Ascending aorta (tissue), 2 donors: Measurements from ENCODE around the gene PUDP. TPM values are rescaled to one million over a fixed set of nuclear protein-coding genes. Genes with fewer than 3 reads are reported as not detected.

Experiments
- DNase-seq, 2 donors: peaks; one replicate each; pipeline ENCODE4 v3.0.0-alpha.2; 2019; ENCODE audit warnings: low spot score in 2 of 2
- H3K27ac ChIP-seq, 2 donors: fragments of 200-600 bp; sonication (generic); one replicate each; pipeline ENCODE4 v1.5.1; 2016 to 2017; ENCODE audit warnings: mild to moderate bottlenecking in 1 of 2
- H3K27me3 ChIP-seq: fragments of 200-600 bp; sonication (generic); one replicate; pipeline ENCODE4 v1.5.1; 2017
- H3K36me3 ChIP-seq, 2 donors: fragments of 200-600 bp; sonication (generic); one replicate each; pipeline ENCODE4 v1.5.1; 2016
- H3K4me1 ChIP-seq, 2 donors: fragments of 200-600 bp; sonication (generic); one replicate each; pipeline ENCODE4 v1.5.1; 2016 to 2017; ENCODE audit warnings: mild to moderate bottlenecking in 1 of 2
- H3K4me3 ChIP-seq, 2 donors: fragments of 200-600 bp; sonication (generic); one replicate each; pipeline ENCODE4 v1.5.1; 2016 to 2017; ENCODE audit warnings: mild to moderate bottlenecking in 1 of 2
- H3K9me3 ChIP-seq, 2 donors: fragments of 200-600 bp; sonication (generic); one replicate each; pipeline ENCODE4 v1.5.1; 2016
- intact Hi-C: fragments of 100-400 bp; cut with DNase I; formaldehyde crosslinking; loops from one replicate; pipeline ENCODE4 v1.15.1; 2023
- total RNA-seq: library from RNA; depleted of rRNA; stranded (reverse); fragments of >200 nt; gene quantifications from one replicate; pipeline ENCODE4 v1.1.0, GENCODE V29; 2016
- TF ChIP-seq, protein P1 (sequence below), 3 experiments: fragments of 200-600 bp in 2 of 3; fragments of 450-650 bp in 1 of 3; sonication (generic) in 2 of 3; IDR thresholded peaks; one replicate each; pipeline ENCODE4 v1.5.1; 2016 to 2019; ENCODE audit warnings: antibody characterized with exemption in 3 of 3, mild to moderate bottlenecking in 1 of 3, moderate library complexity in 1 of 3

Gene PUDP
- total RNA-seq, 1 donor from 2014 or later: 1.7 TPM

DNA sequence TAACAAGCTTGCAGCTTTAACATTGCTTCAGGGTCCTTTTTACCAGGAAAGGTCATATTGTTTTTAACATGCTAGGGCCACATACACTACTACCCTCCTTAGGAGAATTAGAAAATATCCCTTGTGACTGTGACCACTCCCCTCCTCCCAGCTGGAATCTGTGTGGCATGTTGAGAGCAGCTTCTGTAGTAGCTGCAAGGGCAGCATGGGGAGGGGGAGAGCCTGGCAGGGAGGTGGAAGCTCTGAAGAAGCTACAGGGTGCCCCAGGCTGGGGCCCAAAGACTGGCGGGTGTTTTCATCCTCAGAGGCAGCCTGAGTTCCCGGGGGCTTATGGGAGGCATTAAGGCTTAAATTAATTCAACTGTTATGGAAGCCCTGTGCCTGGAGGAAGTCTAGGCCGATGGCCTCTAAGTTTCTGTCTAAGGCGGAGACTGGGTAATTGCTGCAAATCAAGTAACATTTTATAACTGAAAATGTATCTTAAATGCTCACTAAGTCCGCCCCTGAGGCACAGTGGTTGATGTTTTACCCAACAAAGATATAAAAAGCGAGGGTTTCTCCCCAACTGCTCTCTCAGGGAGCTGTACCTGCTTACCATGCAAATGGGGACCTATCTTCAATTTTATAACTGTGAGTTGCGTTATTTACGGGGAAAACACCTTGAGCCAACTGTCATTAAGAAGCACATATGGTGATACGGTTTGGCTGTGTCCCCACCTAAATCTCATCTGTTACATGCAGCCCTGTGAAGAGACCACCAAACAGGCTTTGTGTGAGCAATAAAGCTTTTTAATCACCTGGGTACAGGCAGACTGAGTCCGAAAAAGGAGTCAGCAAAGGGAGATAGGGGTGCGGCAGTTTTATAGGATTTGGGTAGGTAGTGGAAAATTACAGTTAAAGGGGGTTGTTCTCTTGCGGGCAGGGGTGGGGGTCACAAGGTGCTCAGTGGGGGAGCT, 37.8 kb downstream of the PUDP start:
- Histone ChIP-seq H3K27ac (no peak overlapping the region), H3K36me3 (peaks cover 0 to 6% of the 10 kb centered on the region in 2 donors), H3K27me3 (no peaks in the 10 kb centered on the region), H3K4me3 (no peak overlapping the region), H3K4me1 (no peaks in the 10 kb centered on the region), H3K9me3 (no peaks in the 10 kb centered on the region)
- TF ChIP-seq, protein P1, sequence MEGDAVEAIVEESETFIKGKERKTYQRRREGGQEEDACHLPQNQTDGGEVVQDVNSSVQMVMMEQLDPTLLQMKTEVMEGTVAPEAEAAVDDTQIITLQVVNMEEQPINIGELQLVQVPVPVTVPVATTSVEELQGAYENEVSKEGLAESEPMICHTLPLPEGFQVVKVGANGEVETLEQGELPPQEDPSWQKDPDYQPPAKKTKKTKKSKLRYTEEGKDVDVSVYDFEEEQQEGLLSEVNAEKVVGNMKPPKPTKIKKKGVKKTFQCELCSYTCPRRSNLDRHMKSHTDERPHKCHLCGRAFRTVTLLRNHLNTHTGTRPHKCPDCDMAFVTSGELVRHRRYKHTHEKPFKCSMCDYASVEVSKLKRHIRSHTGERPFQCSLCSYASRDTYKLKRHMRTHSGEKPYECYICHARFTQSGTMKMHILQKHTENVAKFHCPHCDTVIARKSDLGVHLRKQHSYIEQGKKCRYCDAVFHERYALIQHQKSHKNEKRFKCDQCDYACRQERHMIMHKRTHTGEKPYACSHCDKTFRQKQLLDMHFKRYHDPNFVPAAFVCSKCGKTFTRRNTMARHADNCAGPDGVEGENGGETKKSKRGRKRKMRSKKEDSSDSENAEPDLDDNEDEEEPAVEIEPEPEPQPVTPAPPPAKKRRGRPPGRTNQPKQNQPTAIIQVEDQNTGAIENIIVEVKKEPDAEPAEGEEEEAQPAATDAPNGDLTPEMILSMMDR (IDR thresholded peaks at IDR 0.05): no peak
- intact Hi-C loops: no loop called here
- no peak for DNase-seq

DNA sequence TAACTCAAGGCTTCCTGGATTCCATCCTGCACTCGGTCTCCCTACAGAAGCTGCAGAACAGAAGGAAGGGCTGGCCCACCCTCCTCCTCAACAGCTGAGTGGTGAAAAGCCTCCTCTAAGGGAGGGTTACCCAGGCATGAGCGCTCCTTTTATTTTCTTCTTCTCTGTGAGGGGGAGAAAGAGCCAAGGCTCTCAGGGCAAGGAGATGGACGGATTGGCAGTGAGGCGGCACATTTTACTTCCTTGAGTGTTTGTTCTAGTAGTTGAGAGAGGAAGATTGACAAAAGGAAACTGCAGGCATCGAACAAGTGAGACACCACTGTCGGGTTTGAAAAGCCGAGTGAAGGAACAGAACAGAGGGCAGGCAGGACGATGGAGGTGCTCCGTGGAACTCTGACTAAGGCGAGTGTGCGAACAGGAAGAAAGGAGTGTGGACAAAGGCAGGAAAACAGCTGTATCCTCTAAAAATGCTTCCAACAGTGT, 38.9 kb downstream of the PUDP start:
- TF ChIP-seq, protein P1 (IDR thresholded peaks at IDR 0.05): no peak
- Histone ChIP-seq H3K9me3 (no peaks in the 10 kb centered on the region), H3K4me1 (no peaks in the 10 kb centered on the region), H3K27ac (no peak overlapping the region), H3K4me3 (no peak overlapping the region), H3K36me3 (peaks cover 0 to 16% of the 10 kb centered on the region in 2 donors), H3K27me3 (no peaks in the 10 kb centered on the region)
- DNase-seq: no peak
- intact Hi-C loops: no loop called here

DNA sequence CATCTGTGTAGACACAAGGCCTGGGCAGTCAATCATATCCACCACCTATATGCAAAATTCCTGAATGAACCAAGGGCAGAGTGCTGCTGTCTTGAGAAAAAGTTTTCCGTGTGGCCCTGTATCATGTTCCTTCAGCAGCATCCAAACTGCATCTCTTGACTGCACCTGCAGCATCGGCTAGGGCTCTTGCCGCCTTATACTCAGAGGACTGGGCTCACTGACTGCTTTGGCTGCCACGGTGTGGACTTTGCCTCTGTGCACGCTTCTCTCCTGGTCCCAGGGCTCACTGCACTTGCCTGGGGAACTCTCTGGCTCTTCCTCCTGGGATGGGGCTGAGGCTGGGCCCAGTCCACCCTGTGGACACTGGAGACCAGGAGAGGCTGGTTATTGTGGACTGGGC, 39.9 kb downstream of the PUDP start:
- Histone ChIP-seq H3K27me3 (no peaks in the 10 kb centered on the region), H3K9me3 (no peaks in the 10 kb centered on the region), H3K4me1 (no peaks in the 10 kb centered on the region), H3K36me3 (peaks cover 0 to 27% of the 10 kb centered on the region in 2 donors), H3K27ac (no peak overlapping the region), H3K4me3 (no peak overlapping the region)
- no peak for DNase-seq
- intact Hi-C loops: no loop called here
- TF ChIP-seq, protein P1 (IDR thresholded peaks at IDR 0.05): no peak

DNA sequence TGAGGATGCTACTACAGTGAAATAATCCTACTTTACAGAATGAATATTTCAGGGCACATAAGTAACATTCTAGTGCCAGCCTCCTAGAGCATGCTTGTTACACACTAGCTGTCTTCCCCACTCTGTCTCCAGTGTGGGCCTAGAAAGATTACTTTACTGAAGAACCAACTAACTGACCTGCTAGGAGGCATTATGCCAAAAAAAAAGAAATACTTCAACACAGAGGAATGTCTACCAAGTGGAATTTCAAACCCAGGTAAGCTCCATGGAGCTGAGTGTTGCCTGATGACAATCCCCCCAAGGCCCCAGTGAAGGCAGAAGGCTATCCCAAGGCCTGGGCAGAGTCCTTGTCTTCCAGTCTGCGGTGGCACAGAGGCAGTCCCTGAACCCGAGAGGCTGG, 41.3 kb downstream of the PUDP start:
- Histone ChIP-seq H3K27me3 (no peaks in the 10 kb centered on the region), H3K9me3 (no peaks in the 10 kb centered on the region), H3K4me3 (no peak overlapping the region), H3K4me1 (no peaks in the 10 kb centered on the region), H3K36me3 (peaks cover 0 to 29% of the 10 kb centered on the region in 2 donors), H3K27ac (no peak overlapping the region)
- TF ChIP-seq, protein P1 (IDR thresholded peaks at IDR 0.05): no peak
- intact Hi-C loops: no loop called here
- DNase-seq: no peak

DNA sequence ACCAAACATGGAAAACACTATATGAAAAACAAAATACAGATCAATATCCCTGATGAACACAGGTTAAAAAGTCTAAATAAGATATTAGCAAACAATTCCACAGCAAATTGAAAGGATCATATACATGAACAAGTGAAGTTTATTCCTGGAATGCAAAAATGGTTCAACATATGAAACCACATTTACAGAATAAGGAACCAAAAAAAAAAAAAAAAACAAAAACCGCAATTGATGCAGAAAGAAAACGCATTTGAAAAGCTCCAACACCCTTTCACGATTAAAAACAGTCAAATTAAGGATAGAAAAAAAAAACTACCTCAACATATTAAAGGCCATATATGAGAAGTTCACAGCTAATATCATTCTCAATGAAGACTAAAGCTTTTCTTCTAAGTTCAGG, 45.8 kb downstream of the PUDP start:
- no peaks in the 10 kb centered on the region for H3K27me3 ChIP-seq
- no peaks in the 10 kb centered on the region for H3K4me1 ChIP-seq
- H3K36me3 ChIP-seq: peaks cover 0 to 29% of the 10 kb centered on the region in 2 donors
- intact Hi-C loops: no loop called here
- no peak for DNase-seq
- TF ChIP-seq, protein P1 (IDR thresholded peaks at IDR 0.05): no peak
- H3K9me3 ChIP-seq: no peaks in the 10 kb centered on the region
- H3K4me3 ChIP-seq: no peak overlapping the region
- no peak overlapping the region for H3K27ac ChIP-seq
